Lung (tissue), 12 donors: Measurements from ENCODE around the gene OTOP3. TPM values are rescaled to one million over a fixed set of nuclear protein-coding genes. Genes with fewer than 3 reads are reported as not detected.

ENCODE experiments used
- ATAC-seq: fragments of 200-7000 bp; cut with Tn5 transposase; one replicate; pipeline ENCODE4 v1.9.1; 2020; ENCODE audit warnings: moderate number of reproducible peaks; ENCODE audit not compliant: insufficient read depth, low FRiP score
- DNase-seq, 3 donors: peaks; one replicate each; pipeline ENCODE4 v3.0.0-alpha.2; 2013 to 2017
- H3K27ac ChIP-seq, 2 donors: one replicate each; pipeline ENCODE4 v1.5.1; 2013; ENCODE audit warnings: mild to moderate bottlenecking in 2 of 2, moderate library complexity in 2 of 2, control low read depth in 1 of 2, inconsistent platforms in 1 of 2, low read depth in 1 of 2, low read length in 1 of 2
- H3K27me3 ChIP-seq, 3 donors: one replicate each; pipeline ENCODE4 v1.5.1; 2013; ENCODE audit warnings: low read length in 2 of 3; ENCODE audit not compliant: control insufficient read depth in 3 of 3, insufficient read depth in 3 of 3
- H3K36me3 ChIP-seq, 4 donors: one replicate each; pipeline ENCODE4 v1.5.1; 2013; ENCODE audit warnings: low read length in 4 of 4, mild to moderate bottlenecking in 1 of 4, moderate library complexity in 1 of 4; ENCODE audit not compliant: control insufficient read depth in 4 of 4, insufficient read depth in 4 of 4
- H3K4me1 ChIP-seq, 5 donors: one replicate each; pipeline ENCODE4 v1.5.1; 2013; ENCODE audit warnings: low read length in 5 of 5, mild to moderate bottlenecking in 2 of 5, moderate library complexity in 1 of 5; ENCODE audit not compliant: control insufficient read depth in 5 of 5, insufficient read depth in 5 of 5
- H3K4me3 ChIP-seq: one replicate; pipeline ENCODE4 v1.5.1; 2013; ENCODE audit warnings: mild to moderate bottlenecking, control low read depth, moderate library complexity
- H3K9ac ChIP-seq, 2 donors: one replicate each; pipeline ENCODE4 v1.5.1; 2013; ENCODE audit warnings: low read length in 2 of 2, control low read depth in 1 of 2; ENCODE audit not compliant: insufficient read depth in 1 of 2
- H3K9me3 ChIP-seq, 4 donors: one replicate each; pipeline ENCODE4 v1.5.1; 2013; ENCODE audit warnings: low read length in 3 of 4, mild to moderate bottlenecking in 1 of 4, moderate library complexity in 1 of 4; ENCODE audit not compliant: control insufficient read depth in 4 of 4, insufficient read depth in 3 of 4
- CTCF ChIP-seq: IDR thresholded peaks from 2 replicates; pipeline ENCODE4 v1.5.1; 2012; ENCODE audit warnings: mild to moderate bottlenecking; ENCODE audit errors: control extremely low read depth, extremely low read depth
- WGBS, 2 donors: extraction: QIAGEN DNeasy Blood & Tissue Kit; methylation state at CpG; one replicate each; pipeline ENCODE4 v1.1.7; 2013; 5-methylcytosine and 5-hydroxymethylcytosine counted together
- polyA plus RNA-seq, 2 donors: library from polyadenylated mRNA; stranded (reverse); fragments of 200-250 nt; gene quantifications; one replicate each; pipeline ENCODE4 v1.2.1, GENCODE V29; 2013
- total RNA-seq, 2 donors: library from RNA; depleted of rRNA in 1 of 2; stranded (reverse); fragments of >200 nt in 1 of 2; gene quantifications; one replicate each; pipeline ENCODE4 v1.2.1, GENCODE V29; 2014 to 2021
- donor health status: control.
- donor health status: control.
- donor health status: Bipolar disorder and iron deficiency.
- donor health status: healthy.
- donor health status: DM: yes; HTN: yes; CAD: no.

Gene OTOP3
- total and polyA plus RNA-seq, 4 donors = not detected

- WGBS, 2 donors = 67 to 68% methylated on average over 13 of the region's 13 CpGs
- ATAC-seq (no peak), DNase-seq (no peak)
- H3K4me1 ChIP-seq = no peaks in the 10 kb centered on the region
- peaks cover 0 to 11% (median 0%) of the 10 kb centered on the region in 4 donors for H3K36me3 ChIP-seq
- no peak for TF ChIP-seq CTCF
- no peak overlapping the region for H3K4me3 ChIP-seq
- no peaks in the 10 kb centered on the region for H3K9me3 ChIP-seq
- H3K9ac ChIP-seq = no peak overlapping the region
- no peaks in the 10 kb centered on the region for H3K27me3 ChIP-seq
- no peak overlapping the region for H3K27ac ChIP-seq
Observed at GRCh38 chr17:74954665-74955421, 19.1 kb downstream of the OTOP3 start.

GRCh38 chr17:74956093-74956492 lies 20.4 kb downstream of the OTOP3 start:
- no peak for DNase-seq
- Histone ChIP-seq H3K27me3 (no peaks in the 10 kb centered on the region), H3K36me3 (peaks cover 0 to 11% (median 0%) of the 10 kb centered on the region in 4 donors), H3K4me1 (no peaks in the 10 kb centered on the region), H3K9me3 (no peaks in the 10 kb centered on the region), H3K9ac (no peak overlapping the region), H3K27ac (no peak overlapping the region), H3K4me3 (no peak overlapping the region)
- WGBS, 2 donors = 84 to 88% methylated on average over 4 of the region's 4 CpGs
- no peak for ATAC-seq
- no peak for TF ChIP-seq CTCF

GRCh38 chr17:74957935-74958740 lies 22.4 kb downstream of the OTOP3 start:
- peaks cover 0 to 4% (median 0%) of the 10 kb centered on the region in 4 donors for H3K36me3 ChIP-seq
- DNase-seq (peak; percentile 51 to 70 (median 60)), ATAC-seq (peak; percentile 22)
- H3K9me3 ChIP-seq = no peaks in the 10 kb centered on the region
- no peak overlapping the region for H3K27ac ChIP-seq
- H3K4me3 ChIP-seq = no peak overlapping the region
- TF ChIP-seq CTCF = peak; percentile 72
- no peaks in the 10 kb centered on the region for H3K27me3 ChIP-seq
- WGBS, 2 donors = 50 to 51% methylated on average over 33 of the region's 33 CpGs
- peaks cover 0 to 3% (median 0%) of the 10 kb centered on the region in 5 donors for H3K4me1 ChIP-seq
- no peak overlapping the region for H3K9ac ChIP-seq
